GM19351 (cell line): ENCODE measurements around the gene GAS2.

Experiments
- ATAC-seq: cut with Tn5 transposase; IDR thresholded peaks from one replicate; pipeline ENCODE4 v1.9.1; 2021; ENCODE audit warnings: mild to moderate bottlenecking, moderate library complexity; ENCODE audit not compliant: unreplicated experiment

GAS2 gene

DNA sequence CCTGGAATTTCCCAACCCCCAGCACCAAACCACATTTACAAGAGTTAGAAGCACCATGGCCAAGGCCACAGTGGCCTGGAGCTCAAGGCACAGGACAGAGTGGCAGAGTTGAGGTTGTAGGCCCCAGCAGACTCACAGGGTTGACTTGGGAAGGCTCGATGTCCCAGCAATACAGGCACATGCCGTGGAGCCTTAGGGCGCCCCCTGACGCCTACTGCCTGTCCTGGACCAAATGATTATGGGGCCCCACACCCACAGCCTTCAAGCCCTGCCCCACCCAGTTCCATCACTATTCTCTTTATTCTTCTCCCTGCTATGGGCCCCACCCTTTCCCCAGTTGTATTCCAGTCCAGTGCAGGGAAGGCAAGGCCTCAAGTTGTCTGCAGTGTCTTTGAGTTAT, 193.8 kb downstream of the GAS2 start, which contains the start of gene CCDC179:
Gene CCDC179 (minus strand): TSS at position 234 of the 400 bp plus-strand sequence. CDS start 53 bp downstream, at position 181.
- ATAC-seq: no peak
